Chondrocyte (in vitro differentiated cells): ENCODE results near the gene OR2AG1. TPM values are rescaled to one million over a fixed set of nuclear protein-coding genes. Genes with fewer than 3 reads are reported as not detected.

ENCODE experiments used
- DNase-seq: peaks from one replicate; pipeline ENCODE4 v3.0.0; 2021; ENCODE audit warnings: mixed read lengths, low spot score
- H3K27ac Mint-ChIP-seq: one replicate; pipeline ENCODE4 v1.8.0; 2021; ENCODE audit warnings: mild to moderate bottlenecking, moderate library complexity, mixed read lengths; ENCODE audit not compliant: unreplicated experiment
- H3K27me3 Mint-ChIP-seq: 2 replicates; pipeline ENCODE4 v1.8.0; 2021; ENCODE audit warnings: low read depth, mixed read lengths
- H3K36me3 Mint-ChIP-seq: 2 replicates; pipeline ENCODE4 v1.8.0; 2021; ENCODE audit warnings: low read depth, mixed read lengths
- H3K4me1 Mint-ChIP-seq: 2 replicates; pipeline ENCODE4 v1.8.0; 2021; ENCODE audit warnings: low read depth, mild to moderate bottlenecking, mixed read lengths
- H3K4me3 Mint-ChIP-seq: one replicate; pipeline ENCODE4 v1.8.0; 2021; ENCODE audit warnings: mild to moderate bottlenecking, moderate library complexity, mixed read lengths; ENCODE audit not compliant: unreplicated experiment
- H3K9me3 Mint-ChIP-seq: 2 replicates; pipeline ENCODE4 v1.8.0; 2021; ENCODE audit warnings: low read depth, mixed read lengths
- CTCF ChIP-seq: fragments of 200-600 bp; sonication (generic); IDR thresholded peaks from 2 replicates; pipeline ENCODE4 v1.5.0; 2021; ENCODE audit warnings: antibody characterized with exemption, mild to moderate bottlenecking, moderate library complexity
- long read RNA-seq: library from polyadenylated mRNA; stranded (forward); transcript quantifications from one replicate; pipeline ENCODE4 v2.0.0, GENCODE V29; 2021
- total RNA-seq: library from RNA; stranded (reverse); gene quantifications from 3 replicates; pipeline ENCODE4 v1.2.1, GENCODE V29; 2021

OR2AG1 gene
- not detected in 3 replicates for total RNA-seq
- long read RNA-seq = 0 reads

DNA sequence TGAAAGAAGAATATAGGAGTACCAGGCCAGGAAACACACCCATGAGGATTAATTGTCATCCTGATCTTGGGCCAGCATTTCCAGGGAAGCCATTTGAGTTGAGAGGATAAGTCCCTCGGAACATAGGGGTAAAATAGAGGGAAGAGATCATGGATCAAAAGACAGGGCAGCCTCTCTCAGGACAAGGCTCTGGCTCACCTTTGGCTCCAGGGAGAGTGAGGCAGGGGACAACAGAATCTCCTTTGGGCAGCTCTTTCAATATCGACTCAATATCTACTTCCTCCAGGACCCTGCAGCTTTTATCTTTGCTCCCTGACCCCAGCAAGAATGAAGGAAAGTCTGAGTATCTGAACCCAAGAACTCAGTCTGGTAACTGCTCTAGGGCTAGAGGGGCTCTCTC, at the start of gene OR2AG1:
OR2AG1 (plus strand) TSS at position 301 of the 400 bp plus-strand sequence. CDS start 2,018 bp downstream, outside the sequence.
- no peaks in the 10 kb centered on the region for H3K36me3 Mint-ChIP-seq
- TF ChIP-seq CTCF = no peak
- peaks cover 6% of the 10 kb centered on the region for H3K27me3 Mint-ChIP-seq
- no peak within 1 kb of the TSS for H3K27ac Mint-ChIP-seq
- H3K9me3 Mint-ChIP-seq = no peaks in the 10 kb centered on the region
- no peaks in the 10 kb centered on the region for H3K4me1 Mint-ChIP-seq
- H3K4me3 Mint-ChIP-seq = no peak within 1 kb of the TSS
- no peak for DNase-seq

- Mint-ChIP-seq H3K36me3 (peaks cover 2% of the 10 kb centered on the region), H3K4me1 (peaks cover 4% of the 10 kb centered on the region), H3K4me3 (no peak overlapping the region), H3K27ac (no peak overlapping the region), H3K9me3 (peaks cover 3% of the 10 kb centered on the region), H3K27me3 (no peaks in the 10 kb centered on the region)
- no peak for DNase-seq
- TF ChIP-seq CTCF = no peak
These were observed 49.2 kb upstream of the OR2AG1 start for GRCh38 chr11:6733326-6734275.

DNA sequence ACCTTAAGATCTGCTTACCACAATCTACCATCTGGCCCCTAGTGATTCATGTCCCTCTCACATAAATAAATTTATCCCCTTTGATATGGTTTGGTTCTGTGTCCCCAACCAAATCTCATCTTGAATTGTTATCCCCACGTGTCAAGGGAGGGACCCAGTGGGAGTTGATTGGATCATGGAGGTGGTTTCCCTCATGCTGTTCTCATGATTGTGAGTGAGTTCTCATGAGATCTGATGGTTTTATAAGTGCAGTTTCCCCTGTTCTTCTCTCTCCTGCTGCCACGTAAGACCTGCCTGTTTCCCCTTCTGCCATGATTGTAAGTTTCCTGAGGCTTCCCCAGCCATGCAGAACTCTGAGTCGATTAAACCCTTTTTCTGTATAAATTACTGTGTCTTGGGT, 48.2 kb upstream of the OR2AG1 start:
- peaks cover 4% of the 10 kb centered on the region for H3K4me1 Mint-ChIP-seq
- TF ChIP-seq CTCF = no peak
- no peak overlapping the region for H3K27ac Mint-ChIP-seq
- no peak overlapping the region for H3K4me3 Mint-ChIP-seq
- DNase-seq = no peak
- peaks cover 2% of the 10 kb centered on the region for H3K36me3 Mint-ChIP-seq
- H3K9me3 Mint-ChIP-seq = peaks cover 3% of the 10 kb centered on the region
- H3K27me3 Mint-ChIP-seq = no peaks in the 10 kb centered on the region

- Mint-ChIP-seq H3K36me3 (peaks cover 2% of the 10 kb centered on the region), H3K27me3 (no peaks in the 10 kb centered on the region), H3K9me3 (peaks cover 3% of the 10 kb centered on the region), H3K4me3 (no peak overlapping the region), H3K27ac (no peak overlapping the region), H3K4me1 (peaks cover 4% of the 10 kb centered on the region)
- no peak for TF ChIP-seq CTCF
- DNase-seq = no peak
These were observed 47.5 kb upstream of the OR2AG1 start for GRCh38 chr11:6735306-6735705.

- TF ChIP-seq CTCF = no peak
- Mint-ChIP-seq H3K4me3 (no peak overlapping the region), H3K9me3 (peaks cover 3% of the 10 kb centered on the region), H3K36me3 (no peaks in the 10 kb centered on the region), H3K4me1 (peaks cover 4% of the 10 kb centered on the region), H3K27ac (no peak overlapping the region), H3K27me3 (no peaks in the 10 kb centered on the region)
- DNase-seq = no peak
These were observed 46.2 kb upstream of the OR2AG1 start for GRCh38 chr11:6736495-6737121.
